H1 (cell line): ENCODE results near the gene IRF8. TPM values are rescaled to one million over a fixed set of nuclear protein-coding genes. Genes with fewer than 3 reads are reported as not detected.

ENCODE experiments used
- CTCF ChIA-PET: fragments of 300-600 bp; sonication (Branson Sonifier 250); formaldehyde crosslinking; loops from one replicate; lab custom pipeline; 2021; ENCODE audit not compliant: partially characterized antibody; lab: Charles Lee
- POLR2A ChIA-PET: fragments of 300-600 bp; sonication (Branson Sonifier 250); formaldehyde crosslinking; loops from one replicate; lab custom pipeline; 2021; ENCODE audit warnings: inconsistent platforms; ENCODE audit not compliant: partially characterized antibody; lab: Charles Lee
- DNase-seq, 2 experiments: peaks; one replicate each; pipeline versions ENCODE4 v3.0.0 to v3.0.0-alpha.2; 2010 to 2022; ENCODE audit warnings: low spot score in 2 of 2, low read depth in 1 of 2, mixed read lengths in 1 of 2
- FAIRE-seq: peaks from 2 replicates; lab custom pipeline; 2011; peaks lifted over from hg19 to GRCh38; lab: Jason Lieb, UNC
- H2AFZ ChIP-seq: 2 replicates; pipeline ENCODE4 v1.8.1; 2012; ENCODE audit warnings: low read length, inconsistent platforms
- H2AK5ac ChIP-seq: 2 replicates; pipeline ENCODE4 v1.6.1; 2013; ENCODE audit warnings: low read depth, low read length
- H2BK120ac ChIP-seq: replicated peaks from 2 replicates; pipeline ENCODE3; 2013; ENCODE audit warnings: low read depth, low read length, inconsistent platforms
- H2BK12ac ChIP-seq: 2 replicates; pipeline ENCODE4 v1.6.1; 2013; ENCODE audit warnings: low read depth, low read length
- H2BK15ac ChIP-seq: 2 replicates; pipeline ENCODE4 v1.6.1; 2013; ENCODE audit warnings: low read length
- H2BK20ac ChIP-seq: 2 replicates; pipeline ENCODE4 v1.6.1; 2013; ENCODE audit warnings: low read length
- H2BK5ac ChIP-seq: 2 replicates; pipeline ENCODE4 v1.6.1; 2013; ENCODE audit warnings: low read depth, low read length
- H3K14ac ChIP-seq: 2 replicates; pipeline ENCODE4 v1.6.1; 2013; ENCODE audit warnings: inconsistent platforms; ENCODE audit not compliant: insufficient read length
- H3K18ac ChIP-seq: 2 replicates; pipeline ENCODE4 v1.6.1; 2013; ENCODE audit warnings: low read length; ENCODE audit errors: extremely low read depth
- H3K23ac ChIP-seq: 2 replicates; pipeline ENCODE4 v1.6.1; 2013; ENCODE audit warnings: inconsistent platforms; ENCODE audit not compliant: insufficient read length
- H3K23me2 ChIP-seq: 2 replicates; pipeline ENCODE4 v1.6.1; 2013; ENCODE audit warnings: low read depth, low read length
- H3K27ac ChIP-seq: 2 replicates; pipeline ENCODE4 v1.6.1; 2011; ENCODE audit warnings: low read depth, low read length, inconsistent platforms
- H3K27me3 ChIP-seq, 4 experiments: replicated peaks in 1 of 4; 1 replicate in 1 of 4; 2 replicates in 3 of 4; pipeline versions ENCODE4 v1.6.1 to v1.8.1; 2011 to 2013; ENCODE audit warnings: low read length in 3 of 4, mild to moderate bottlenecking in 3 of 4, inconsistent platforms in 2 of 4, mixed read lengths in 2 of 4, moderate library complexity in 1 of 4; ENCODE audit not compliant: control insufficient read depth in 3 of 4, insufficient read depth in 3 of 4; ENCODE audit errors: extremely low read depth in 1 of 4
- H3K36me3 ChIP-seq, 4 experiments: 2 replicates each; pipeline versions ENCODE4 v1.6.1 to v1.8.1; 2011 to 2013; ENCODE audit warnings: mild to moderate bottlenecking in 4 of 4, low read length in 3 of 4, moderate library complexity in 2 of 4, control low read depth in 1 of 4, inconsistent platforms in 1 of 4; ENCODE audit not compliant: insufficient read depth in 4 of 4, control insufficient read depth in 2 of 4
- H3K4ac ChIP-seq: replicated peaks from 2 replicates; pipeline ENCODE3; 2013; ENCODE audit warnings: low read length, low read depth, mixed read lengths, inconsistent platforms; ENCODE audit not compliant: insufficient read length
- H3K4me1 ChIP-seq, 4 experiments: replicated peaks in 1 of 4; 1 replicate in 1 of 4; 2 replicates in 3 of 4; pipeline versions ENCODE4 v1.6.1 to v1.8.1; 2011 to 2013; ENCODE audit warnings: low read length in 3 of 4, inconsistent platforms in 2 of 4, mixed read lengths in 1 of 4; ENCODE audit not compliant: insufficient read depth in 4 of 4, control insufficient read depth in 3 of 4
- H3K4me2 ChIP-seq, 2 experiments: 2 replicates each; pipeline versions ENCODE4 v1.6.1 to v1.8.1; 2011 to 2013; ENCODE audit warnings: low read depth in 2 of 2, low read length in 2 of 2, control low read depth in 1 of 2, inconsistent platforms in 1 of 2, mild to moderate bottlenecking in 1 of 2; ENCODE audit not compliant: insufficient read depth in 1 of 2
- H3K4me3 ChIP-seq, 4 experiments: fragments of 200-600, 300-600 bp in 1 of 4; sonication (generic), shearing (Covaris generic), sonication (Bioruptor Twin) in 1 of 4; 2 replicates each; pipeline versions ENCODE4 v1.5.1 to v1.8.1; 2011 to 2016; ENCODE audit warnings: low read length in 4 of 4, low read depth in 3 of 4, control low read depth in 2 of 4, inconsistent platforms in 2 of 4, mild to moderate bottlenecking in 2 of 4, mixed read lengths in 1 of 4, moderate library complexity in 1 of 4; ENCODE audit not compliant: insufficient read depth in 2 of 4; ENCODE audit errors: extremely low read depth in 1 of 4
- H3K56ac ChIP-seq: replicated peaks from 2 replicates; pipeline ENCODE3; 2013; ENCODE audit warnings: low read depth, mild to moderate bottlenecking, mixed read lengths, low read length, inconsistent platforms; ENCODE audit not compliant: insufficient read length
- H3K79me1 ChIP-seq: 2 replicates; pipeline ENCODE4 v1.6.1; 2013; ENCODE audit warnings: low read depth, low read length, control low read depth
- H3K79me2 ChIP-seq, 2 experiments: 2 replicates each; pipeline versions ENCODE4 v1.6.1 to v1.8.1; 2012 to 2013; ENCODE audit warnings: low read length in 2 of 2, mild to moderate bottlenecking in 2 of 2, inconsistent platforms in 1 of 2; ENCODE audit not compliant: insufficient read depth in 2 of 2, control insufficient read depth in 1 of 2
- H3K9ac ChIP-seq, 4 experiments: replicated peaks in 1 of 4; 1 replicate in 1 of 4; 2 replicates in 3 of 4; pipeline versions ENCODE4 v1.6.1 to v1.8.1; 2011 to 2013; ENCODE audit warnings: low read depth in 3 of 4, low read length in 3 of 4, control low read depth in 2 of 4, mild to moderate bottlenecking in 2 of 4, moderate library complexity in 2 of 4, inconsistent platforms in 1 of 4; ENCODE audit errors: extremely low read depth in 1 of 4
- H3K9me3 ChIP-seq, 2 experiments: 2 replicates each; pipeline versions ENCODE4 v1.6.1 to v1.8.1; 2012 to 2013; ENCODE audit warnings: mild to moderate bottlenecking in 2 of 2, moderate library complexity in 2 of 2, control low read depth in 1 of 2, inconsistent platforms in 1 of 2, low read depth in 1 of 2, low read length in 1 of 2, mixed read lengths in 1 of 2; ENCODE audit not compliant: insufficient read depth in 2 of 2
- H4K20me1 ChIP-seq, 2 experiments: replicated peaks in 1 of 2; 2 replicates each; pipeline versions ENCODE3 to v1.8.1; 2011 to 2013; ENCODE audit warnings: inconsistent platforms in 2 of 2, low read length in 2 of 2, mild to moderate bottlenecking in 1 of 2; ENCODE audit not compliant: insufficient read depth in 2 of 2, control insufficient read depth in 1 of 2
- H4K5ac ChIP-seq: 2 replicates; pipeline ENCODE4 v1.6.1; 2013; ENCODE audit warnings: low read length, low read depth, mixed read lengths, inconsistent platforms; ENCODE audit not compliant: insufficient read length
- H4K8ac ChIP-seq: 2 replicates; pipeline ENCODE4 v1.8.0; 2013; ENCODE audit warnings: mild to moderate bottlenecking, moderate library complexity, low read length, inconsistent platforms; ENCODE audit not compliant: insufficient read depth; ENCODE audit errors: extremely low read depth
- H4K91ac ChIP-seq: replicated peaks from 2 replicates; pipeline ENCODE3; 2013; ENCODE audit warnings: low read length, mixed read lengths, inconsistent platforms; ENCODE audit not compliant: insufficient read length
- BACH1 ChIP-seq: IDR thresholded peaks from 2 replicates; pipeline ENCODE4 v1.6.1; 2012; ENCODE audit warnings: low read length, improper control_type of control experiment
- KDM4A ChIP-seq: IDR thresholded peaks from one replicate; pipeline ENCODE4 v1.7.1; 2012; ENCODE audit warnings: low read depth, mild to moderate bottlenecking, moderate library complexity, low read length, inconsistent platforms; ENCODE audit not compliant: severe bottlenecking
- MAFK ChIP-seq: IDR thresholded peaks from 2 replicates; pipeline ENCODE4 v1.6.1; 2012; ENCODE audit warnings: low read depth, mild to moderate bottlenecking, improper control_type of control experiment, low read length
- POU5F1 ChIP-seq: IDR thresholded peaks from 2 replicates; pipeline ENCODE4 v1.6.1; 2011; ENCODE audit warnings: low read depth, mild to moderate bottlenecking, low read length, moderate library complexity
- RAD21 ChIP-seq, 2 experiments: IDR thresholded peaks in 1 of 2; conservative IDR thresholded peaks in 1 of 2; 2 replicates each; pipeline ENCODE4 v1.6.1; 2011; ENCODE audit warnings: low read depth in 2 of 2, low read length in 2 of 2, improper control_type of control experiment in 1 of 2, inconsistent platforms in 1 of 2, mild to moderate bottlenecking in 1 of 2, moderate library complexity in 1 of 2
- RNF2 ChIP-seq: fragments of 200-900, 300-1000 bp; sonication (generic); IDR thresholded peaks from 2 replicates; pipeline ENCODE4 v1.7.1; 2016; ENCODE audit warnings: borderline replicate concordance, low read depth, mild to moderate bottlenecking, antibody characterized with exemption, low read length; ENCODE audit not compliant: poor library complexity, severe bottlenecking; ENCODE audit errors: missing control alignments
- SIRT6 ChIP-seq: IDR thresholded peaks from one replicate; pipeline ENCODE4 v1.7.1; 2012; ENCODE audit warnings: low read length, inconsistent platforms
- TEAD4 ChIP-seq: IDR thresholded peaks from 2 replicates; pipeline ENCODE4 v1.6.1; 2012; ENCODE audit warnings: low read depth, low read length, inconsistent platforms, mixed read lengths
- WGBS, 2 experiments: shearing (Covaris generic) in 1 of 2; methylation state at CpG; one replicate each; pipeline versions ENCODE4 v1.1.6 to v1.1.7; 2013 to 2015; ENCODE audit warnings: low lambda C conversion rate in 2 of 2, mixed read lengths in 2 of 2, inconsistent platforms in 1 of 2, low coverage in 1 of 2, missing lambda C conversion rate in 1 of 2; ENCODE audit not compliant: insufficient replicate concordance in 2 of 2, insufficient coverage in 1 of 2, insufficient read length in 1 of 2; ENCODE audit errors: extremely low coverage in 1 of 2, missing lambda C conversion rate in 1 of 2; 5-methylcytosine and 5-hydroxymethylcytosine counted together
- polyA plus RNA-seq, 7 experiments: library from polyadenylated mRNA; depleted of rRNA in 3 of 7; stranded (reverse) in 5 of 7; unstranded in 2 of 7; fragments of >200 nt in 5 of 7; fragments of 200-250 nt in 2 of 7; gene quantifications; 1 replicate in 5 of 7; 2 replicates in 1 of 7; 4 replicates in 1 of 7; pipeline versions ENCODE4 v1.2.1 to v1.2.3, GENCODE V29; 2011 to 2013; ENCODE audit warnings: missing spikeins in 2 of 7, mixed read lengths in 2 of 7
- total RNA-seq: library from RNA; stranded (reverse); fragmentation: NEBNext Ultra II Directional; extraction: Animal tissue kit (Norgen Biotek cat#: 25700); gene quantifications from 2 replicates; pipeline ENCODE4 v1.2.1, GENCODE V29; 2021
- TF ChIP-seq, protein P1 (sequence below): IDR thresholded peaks from 2 replicates; pipeline ENCODE4 v1.6.1; 2011; ENCODE audit warnings: low read length, improper control_type of control experiment

IRF8 gene
- total and polyA plus RNA-seq, 2 of the 8 experiments (the other 6 are each of a cell fraction or from before 2014, with no cell fraction given): 0.35 to 2.0 TPM

DNA sequence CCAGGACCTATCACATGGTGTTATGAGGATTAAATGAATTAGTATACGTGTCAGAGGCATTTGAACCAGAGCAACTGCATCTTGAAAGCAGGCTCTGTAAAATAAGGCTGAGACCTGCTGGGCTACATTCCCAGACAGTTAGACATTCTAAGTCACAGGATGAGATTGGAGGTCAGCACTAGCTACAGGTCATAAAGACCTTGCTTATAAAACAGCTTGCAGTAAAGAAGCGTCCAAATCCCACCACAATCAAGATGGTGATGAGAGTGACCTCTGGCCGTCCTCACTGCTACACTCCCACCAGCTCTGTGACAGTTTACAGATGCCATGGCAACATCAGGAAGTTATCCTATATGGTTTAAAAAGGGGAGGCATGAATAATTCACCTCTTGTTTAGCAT is 71.8 kb downstream of the IRF8 start:
- no peak for FAIRE-seq
- H3K23me2 ChIP-seq: no peaks in the 10 kb centered on the region
- H3K79me1 ChIP-seq: no peaks in the 10 kb centered on the region
- H2AFZ ChIP-seq: no peak overlapping the region
- H3K18ac ChIP-seq: no peak overlapping the region
- H4K5ac ChIP-seq: no peak overlapping the region
- no peak overlapping the region for H3K23ac ChIP-seq
- no peaks in the 10 kb centered on the region for H3K36me3 ChIP-seq
- H4K91ac ChIP-seq: no peak overlapping the region
- no peak overlapping the region for H2BK120ac ChIP-seq
- H3K4me1 ChIP-seq: peaks cover 0 to 4% (median 1%) of the 10 kb centered on the region in 4 experiments; a peak in 1 of 7 replicates
- no peak for TF ChIP-seq BACH1
- TF ChIP-seq KDM4A: no peak
- no peak for TF ChIP-seq RNF2
- TF ChIP-seq POU5F1: no peak
- no peak for TF ChIP-seq RAD21 (IDR thresholded peaks at IDR 0.05 in 1 of 2, conservative IDR thresholded peaks at IDR 0.05 in 1 of 2; ENCODE audit: low read depth in 2 of 2, low read length in 2 of 2)
- TF ChIP-seq TEAD4: no peak
- no peak for TF ChIP-seq SIRT6
- TF ChIP-seq, protein P1, sequence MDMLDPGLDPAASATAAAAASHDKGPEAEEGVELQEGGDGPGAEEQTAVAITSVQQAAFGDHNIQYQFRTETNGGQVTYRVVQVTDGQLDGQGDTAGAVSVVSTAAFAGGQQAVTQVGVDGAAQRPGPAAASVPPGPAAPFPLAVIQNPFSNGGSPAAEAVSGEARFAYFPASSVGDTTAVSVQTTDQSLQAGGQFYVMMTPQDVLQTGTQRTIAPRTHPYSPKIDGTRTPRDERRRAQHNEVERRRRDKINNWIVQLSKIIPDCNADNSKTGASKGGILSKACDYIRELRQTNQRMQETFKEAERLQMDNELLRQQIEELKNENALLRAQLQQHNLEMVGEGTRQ: no peak
- TF ChIP-seq MAFK: no peak
- TF ChIP-seq, all 59 proteins: peak for 0
- Histone ChIP-seq H3K14ac (no peak overlapping the region), H3K27me3 (no peaks in the 10 kb centered on the region), H3K4me2 (no peak overlapping the region), H2BK15ac (no peak overlapping the region), H2BK20ac (no peak overlapping the region), H3K9ac (no peak overlapping the region), H2AK5ac (no peak overlapping the region), H3K9me3 (peaks cover 6 to 9% of the 10 kb centered on the region in 2 experiments), H3K4ac (no peak overlapping the region), H4K20me1 (no peaks in the 10 kb centered on the region), H3K4me3 (no peak overlapping the region), H3K56ac (no peak overlapping the region), H3K79me2 (no peaks in the 10 kb centered on the region), H2BK12ac (no peak overlapping the region), H3K27ac (no peak overlapping the region), H2BK5ac (no peak overlapping the region), H4K8ac (no peak overlapping the region)
- CTCF ChIA-PET: interaction anchor here (0.6 to 1.1 kb wide), 4 partner anchors 19 to 156 kb away, joined by 3 to 4 read pairs (median 3); no protein-coding TSS in a partner anchor
- no peak for DNase-seq
- POLR2A ChIA-PET: no interaction called here
- WGBS, 2 experiments: 91% methylated on average over 3 of the region's 3 CpGs; no CpG with 5 or more reads in 1 of the 2 experiments
